Large intestine (tissue), 3 donors: ENCODE data around the gene GALNT17. TPM values are rescaled to one million over a fixed set of nuclear protein-coding genes. Genes with fewer than 3 reads are reported as not detected.
"Not testable (repeated sequence)": the region's sequence is repeated elsewhere in the genome, so short reads cannot be mapped to it uniquely, and the experiment has no call there.

ENCODE experiments used
- DNase-seq, 2 donors: peaks; one replicate each; pipeline versions ENCODE4 v3.0.0 to v3.0.0-alpha.2; 2013
- H3K27ac ChIP-seq: one replicate; pipeline ENCODE4 v1.5.1; 2013; ENCODE audit warnings: low read length
- H3K27me3 ChIP-seq: 2 replicates; pipeline ENCODE4 v1.6.1; 2013; ENCODE audit warnings: low read length; ENCODE audit not compliant: control insufficient read depth, insufficient read depth
- H3K36me3 ChIP-seq: 2 replicates; pipeline ENCODE4 v1.6.1; 2013; ENCODE audit warnings: low read length; ENCODE audit not compliant: control insufficient read depth, insufficient read depth
- H3K4me1 ChIP-seq: one replicate; pipeline ENCODE4 v1.6.1; 2013; ENCODE audit warnings: low read length; ENCODE audit not compliant: control insufficient read depth, insufficient read depth
- H3K4me3 ChIP-seq: one replicate; pipeline ENCODE4 v1.5.1; 2013; ENCODE audit warnings: low read length
- H3K9me3 ChIP-seq: one replicate; pipeline ENCODE4 v1.6.1; 2013; ENCODE audit warnings: mild to moderate bottlenecking, low read depth, low read length, moderate library complexity; ENCODE audit not compliant: control insufficient read depth
- WGBS: methylation state at CpG from one replicate; pipeline ENCODE4 v1.1.5; 2013; ENCODE audit warnings: low lambda C conversion rate; ENCODE audit not compliant: insufficient coverage; 5-methylcytosine and 5-hydroxymethylcytosine counted together
- polyA plus RNA-seq: library from polyadenylated mRNA; unstranded; fragments of 120-200 nt; gene quantifications from one replicate; pipeline ENCODE4 v1.2.1, GENCODE V29; 2013

Gene GALNT17
- polyA plus RNA-seq, 1 donor: 2.7 TPM

DNA sequence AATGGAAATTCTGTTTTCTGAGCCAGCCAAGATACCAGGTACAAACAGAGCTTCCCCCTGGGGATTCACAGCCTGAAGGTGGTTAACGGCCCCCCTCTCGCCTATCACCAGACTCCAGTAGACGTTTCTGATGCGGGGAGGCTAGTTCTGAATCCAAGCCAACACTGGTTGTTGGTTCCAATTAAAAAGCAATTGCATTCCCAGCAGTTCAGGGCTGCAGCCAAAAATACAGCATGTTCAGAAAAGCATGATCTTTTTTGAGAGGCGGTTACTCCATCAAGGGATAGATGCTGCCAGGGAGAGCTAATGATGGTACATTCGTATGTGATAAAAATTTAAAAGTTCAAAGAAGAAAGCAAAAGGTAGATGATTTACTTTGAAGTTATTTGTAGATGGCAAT is 481.0 kb downstream of the GALNT17 start:
- H3K27ac ChIP-seq: no peak overlapping the region
- H3K9me3 ChIP-seq: no peaks in the 10 kb centered on the region
- no peak overlapping the region for H3K4me3 ChIP-seq
- no peaks in the 10 kb centered on the region for H3K4me1 ChIP-seq
- H3K27me3 ChIP-seq: no peaks in the 10 kb centered on the region
- no peak for DNase-seq
- no peaks in the 10 kb centered on the region for H3K36me3 ChIP-seq
- WGBS: 17% methylated on average over 1 of the region's 6 CpGs

DNA sequence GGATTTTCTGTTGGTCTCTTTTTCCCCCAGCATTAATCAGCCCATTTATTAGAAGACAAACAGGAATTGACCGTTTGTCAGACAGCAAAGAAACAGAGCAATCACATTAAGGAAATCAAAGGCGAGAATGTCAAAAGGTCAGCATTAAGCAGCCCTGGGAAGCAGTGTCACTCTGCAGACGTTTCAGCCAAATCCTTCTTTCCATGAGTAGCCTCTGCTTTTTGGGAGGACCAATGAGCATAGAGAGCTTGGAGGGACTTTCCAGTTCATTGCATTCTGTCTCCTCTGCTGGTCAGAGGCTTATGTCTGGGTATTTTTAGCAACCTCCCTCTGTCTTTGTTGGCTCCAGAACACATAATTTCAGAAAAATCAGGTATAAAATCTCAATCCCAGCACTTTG is 481.4 kb downstream of the GALNT17 start:
- Histone ChIP-seq H3K9me3 (no peaks in the 10 kb centered on the region), H3K36me3 (no peaks in the 10 kb centered on the region), H3K27ac (no peak overlapping the region), H3K4me3 (no peak overlapping the region), H3K27me3 (no peaks in the 10 kb centered on the region), H3K4me1 (no peaks in the 10 kb centered on the region)
- no peak for DNase-seq
- 0% methylated on average over 1 of the region's 3 CpGs for WGBS

DNA sequence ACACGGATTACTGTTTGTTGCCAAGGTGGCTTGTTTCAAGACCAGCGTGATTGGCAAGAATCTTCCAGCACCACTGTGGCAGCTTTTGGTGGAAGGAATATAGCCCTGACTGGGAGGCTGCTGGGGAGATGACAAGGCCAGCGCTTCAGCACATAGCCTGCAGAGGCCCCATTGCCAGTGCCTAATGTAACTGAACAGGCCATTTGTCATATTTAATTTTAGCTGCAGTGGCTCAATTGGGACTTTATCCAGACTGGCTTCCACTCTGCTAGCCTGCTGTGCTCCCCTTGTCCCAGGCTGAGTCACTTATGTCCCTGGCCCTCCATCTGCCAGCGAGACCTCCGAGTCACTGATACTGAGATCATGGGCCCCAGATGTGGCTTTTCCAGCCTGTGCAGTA is 483.1 kb downstream of the GALNT17 start:
- no peaks in the 10 kb centered on the region for H3K4me1 ChIP-seq
- no peak for DNase-seq
- no peak overlapping the region for H3K27ac ChIP-seq
- H3K36me3 ChIP-seq: no peaks in the 10 kb centered on the region
- WGBS: no CpG with 5 or more reads among the region's 5 CpGs
- H3K9me3 ChIP-seq: no peaks in the 10 kb centered on the region
- H3K4me3 ChIP-seq: no peak overlapping the region
- no peaks in the 10 kb centered on the region for H3K27me3 ChIP-seq

DNA sequence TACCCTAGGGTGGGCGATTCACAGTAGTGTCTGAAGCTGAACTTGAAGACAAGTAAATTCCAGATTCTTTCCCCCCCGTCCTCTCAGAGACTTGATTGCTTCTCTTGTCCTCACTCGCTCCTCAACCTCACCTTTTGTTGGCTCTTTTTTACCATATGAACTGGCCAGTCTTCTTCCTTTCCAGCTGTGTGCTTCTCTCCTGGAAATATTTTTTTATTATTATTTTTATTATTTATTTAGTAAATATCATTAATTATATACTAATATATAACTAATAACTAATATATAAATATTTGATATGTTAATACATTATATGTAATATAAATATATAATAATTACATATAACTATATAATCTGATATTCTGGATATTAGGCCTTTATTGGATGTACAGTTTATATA is 484.3 kb downstream of the GALNT17 start:
- 100% methylated on average over 1 of the region's 3 CpGs for WGBS
- no peak for DNase-seq
- H3K4me3 ChIP-seq: no peak overlapping the region
- H3K36me3 ChIP-seq: no peaks in the 10 kb centered on the region
- no peaks in the 10 kb centered on the region for H3K27me3 ChIP-seq
- no peaks in the 10 kb centered on the region for H3K4me1 ChIP-seq
- H3K27ac ChIP-seq: no peak overlapping the region
- H3K9me3 ChIP-seq: no peaks in the 10 kb centered on the region

DNA sequence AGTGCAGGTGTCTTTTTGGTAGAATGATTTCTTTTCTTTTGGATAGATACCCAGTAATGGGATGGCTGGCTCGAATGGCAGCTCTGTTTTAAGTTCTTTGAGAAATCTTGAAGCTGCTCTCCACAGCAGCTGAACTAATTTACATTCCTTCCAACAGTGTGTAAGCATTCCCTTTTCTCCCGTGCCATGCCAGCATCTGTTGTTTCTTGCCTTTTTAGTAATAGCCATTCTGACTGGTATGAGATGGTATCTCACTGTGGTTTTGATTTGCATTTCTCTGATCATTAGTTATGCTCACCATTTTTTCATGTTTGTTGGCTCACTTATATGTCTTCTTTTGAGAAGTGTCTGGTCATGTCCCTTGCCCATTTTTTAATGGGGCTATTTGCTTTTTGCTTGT is 486.3 kb downstream of the GALNT17 start:
- 80% methylated on average over 2 of the region's 2 CpGs for WGBS
- DNase-seq: no peak
- Histone ChIP-seq H3K9me3 (no peaks in the 10 kb centered on the region), H3K4me1 (no peaks in the 10 kb centered on the region), H3K36me3 (no peaks in the 10 kb centered on the region), H3K27ac (no peak overlapping the region), H3K27me3 (no peaks in the 10 kb centered on the region), H3K4me3 (no peak overlapping the region)

DNA sequence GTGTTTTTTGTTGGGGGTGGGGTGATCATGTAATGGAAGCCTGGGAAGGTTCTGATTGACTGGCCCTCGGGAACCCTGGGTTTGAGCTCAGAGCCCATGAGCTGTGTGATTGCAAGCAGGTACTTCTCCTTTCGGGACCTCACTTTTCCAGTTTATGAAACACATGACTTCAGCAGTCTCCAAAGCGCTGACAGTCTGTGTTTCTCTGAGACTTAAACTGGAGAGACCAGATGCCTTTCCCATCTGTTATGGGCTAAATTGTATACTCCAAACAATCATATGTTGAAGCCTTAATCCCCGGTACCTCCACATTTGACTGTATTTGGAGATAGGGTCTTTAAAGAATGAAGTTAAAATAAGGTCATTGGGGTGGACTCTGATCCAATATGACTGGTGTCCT is 493.6 kb downstream of the GALNT17 start:
- Histone ChIP-seq H3K4me3 (no peak overlapping the region), H3K9me3 (no peaks in the 10 kb centered on the region), H3K27ac (no peak overlapping the region), H3K36me3 (no peaks in the 10 kb centered on the region), H3K4me1 (no peaks in the 10 kb centered on the region), H3K27me3 (no peaks in the 10 kb centered on the region)
- WGBS: 80% methylated on average over 1 of the region's 4 CpGs
- DNase-seq: no peak

DNA sequence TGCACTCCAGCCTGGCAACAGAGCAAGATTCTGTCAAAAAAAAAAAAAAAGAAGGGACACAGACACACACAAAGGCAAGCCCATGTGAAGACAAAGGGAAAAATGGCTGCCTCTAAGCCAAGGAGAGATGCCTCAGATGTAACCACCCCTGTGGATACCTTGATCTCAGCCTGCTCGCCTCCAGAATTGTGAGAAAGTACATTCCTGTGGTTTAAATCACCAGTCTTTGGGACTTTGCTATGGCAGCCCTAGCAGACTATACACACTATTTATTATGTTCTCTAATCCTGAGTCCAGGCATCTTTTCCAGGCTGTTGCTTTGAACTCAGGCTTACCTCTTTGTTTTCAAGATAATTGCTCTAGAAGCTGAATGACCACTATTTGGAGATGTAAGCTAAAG is 494.3 kb downstream of the GALNT17 start:
- DNase-seq: no peak
- H3K27me3 ChIP-seq: no peaks in the 10 kb centered on the region
- no CpG with 5 or more reads among the region's 1 CpG for WGBS
- no peaks in the 10 kb centered on the region for H3K9me3 ChIP-seq
- no peak overlapping the region for H3K4me3 ChIP-seq
- H3K36me3 ChIP-seq: no peaks in the 10 kb centered on the region
- no peaks in the 10 kb centered on the region for H3K4me1 ChIP-seq
- H3K27ac ChIP-seq: no peak overlapping the region

DNA sequence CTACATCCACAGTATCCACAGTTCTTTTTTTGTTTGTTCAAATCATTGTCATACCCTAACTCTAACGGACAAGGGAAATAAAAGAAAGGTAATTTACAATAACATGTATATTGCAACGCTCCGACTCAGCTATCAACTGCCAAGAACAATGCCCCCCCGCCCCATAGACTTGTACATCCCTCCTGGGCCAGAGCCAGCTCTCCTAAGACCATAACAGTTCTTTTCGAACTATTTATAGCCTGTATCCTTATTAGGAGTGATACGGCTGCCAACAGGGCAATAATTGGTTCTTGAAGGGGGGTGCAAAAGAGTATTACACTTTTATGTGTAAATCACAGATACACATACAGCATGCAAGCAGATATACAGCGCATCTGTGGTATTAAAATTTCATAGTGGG is 495.7 kb downstream of the GALNT17 start:
- no peaks in the 10 kb centered on the region for H3K36me3 ChIP-seq
- no peak overlapping the region for H3K4me3 ChIP-seq
- no peak overlapping the region for H3K27ac ChIP-seq
- no peaks in the 10 kb centered on the region for H3K27me3 ChIP-seq
- no peak for DNase-seq
- H3K9me3 ChIP-seq: no peaks in the 10 kb centered on the region
- 94% methylated on average over 3 of the region's 7 CpGs for WGBS
- no peaks in the 10 kb centered on the region for H3K4me1 ChIP-seq

DNA sequence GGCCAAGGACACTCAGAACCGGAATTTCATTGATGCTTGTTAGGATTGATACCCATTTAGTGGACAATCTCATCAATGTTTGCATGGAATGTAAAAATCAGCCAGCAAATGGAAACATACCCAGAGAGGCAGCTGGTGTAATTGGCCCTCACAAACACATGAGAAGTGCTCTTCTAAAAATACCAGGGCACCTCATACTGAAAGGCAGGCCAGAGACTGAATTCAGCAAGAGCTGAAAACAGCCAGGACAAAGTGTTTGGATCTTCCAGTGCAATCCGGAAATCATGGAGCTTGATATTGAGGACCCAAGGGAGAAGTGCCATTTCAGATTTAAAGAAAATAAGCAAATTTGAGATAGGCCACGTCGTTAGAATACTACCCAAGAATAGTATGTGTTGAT is 498.6 kb downstream of the GALNT17 start:
- no peaks in the 10 kb centered on the region for H3K36me3 ChIP-seq
- DNase-seq: no peak
- H3K4me3 ChIP-seq: no peak overlapping the region
- WGBS: 100% methylated on average over 2 of the region's 4 CpGs
- no peak overlapping the region for H3K27ac ChIP-seq
- no peaks in the 10 kb centered on the region for H3K9me3 ChIP-seq
- H3K27me3 ChIP-seq: no peaks in the 10 kb centered on the region
- H3K4me1 ChIP-seq: peaks cover 12% of the 10 kb centered on the region

DNA sequence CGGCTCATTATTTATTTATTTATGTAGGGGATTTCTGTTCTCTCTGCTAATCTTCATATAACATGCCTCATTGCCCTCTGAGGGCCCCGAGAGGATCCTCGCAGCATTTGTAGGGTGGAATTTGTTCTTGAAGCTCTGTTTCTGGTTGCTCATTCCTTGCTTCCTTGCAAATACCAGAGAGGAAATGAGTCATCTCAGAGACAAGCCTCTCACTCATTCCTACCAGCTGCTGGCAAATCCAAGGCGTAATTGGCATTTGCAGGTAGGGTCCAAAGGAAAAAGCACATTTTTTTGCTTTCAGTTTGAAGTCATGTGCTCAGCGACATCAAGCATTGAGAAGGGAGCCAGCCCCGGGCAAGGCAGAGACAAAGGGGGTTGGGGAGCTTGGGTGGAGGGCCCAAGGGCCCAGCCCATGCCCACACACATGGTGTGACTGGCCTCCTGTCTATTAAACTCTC is 501.6 kb downstream of the GALNT17 start:
- 0% methylated on average over 3 of the region's 6 CpGs for WGBS
- H3K36me3 ChIP-seq: no peaks in the 10 kb centered on the region
- H3K27ac ChIP-seq: peak overlapping the region; percentile 62
- DNase-seq: peak; percentile 89 to 94
- peaks cover 16% of the 10 kb centered on the region for H3K4me1 ChIP-seq
- H3K9me3 ChIP-seq: no peaks in the 10 kb centered on the region
- H3K27me3 ChIP-seq: no peaks in the 10 kb centered on the region
- no peak overlapping the region for H3K4me3 ChIP-seq

DNA sequence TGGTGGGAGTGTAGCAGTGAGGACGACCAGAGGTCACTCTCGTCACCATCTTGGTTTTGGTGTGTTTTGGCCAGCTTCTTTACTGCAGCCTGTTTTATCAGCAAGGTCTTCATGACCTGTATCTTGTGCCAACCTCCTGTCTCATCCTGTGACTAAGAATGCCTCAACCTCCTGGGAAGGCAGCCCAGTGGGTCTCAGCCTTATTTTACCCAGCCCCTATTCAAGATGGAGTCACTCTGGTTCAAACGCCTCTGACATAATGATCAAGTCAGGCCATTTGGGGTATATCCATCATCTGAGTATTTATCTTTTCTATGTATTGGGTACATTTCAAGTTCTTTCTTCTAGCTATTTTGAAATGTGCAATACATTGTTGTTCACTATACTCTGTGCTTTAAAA is 503.9 kb downstream of the GALNT17 start:
- H3K4me3 ChIP-seq, H3K9me3 ChIP-seq, H3K36me3 ChIP-seq, H3K27ac ChIP-seq, H3K27me3 ChIP-seq, DNase-seq: not testable (repeated sequence)
- WGBS: no CpG with 5 or more reads among the region's 3 CpGs
- H3K4me1 ChIP-seq: peaks cover 16% of the 10 kb centered on the region
